ENCODE data around the gene RPTOR.

Gene RPTOR

GRCh38 chr17:80660527-80661198 is 116.0 kb downstream of the RPTOR start:
- no peak overlapping the region for H3K4me3 ChIP-seq (ENCODE audit: control insufficient read depth, low read depth, low read length)
- no peak for TF ChIP-seq CTCF (IDR thresholded peaks at IDR 0.05; ENCODE audit: control insufficient read depth, insufficient read depth, low read depth, low read length, missing control alignments)
- no peak for DNase-seq (ENCODE audit: low read depth)

- no peak overlapping the region for H3K4me3 ChIP-seq (ENCODE audit: control insufficient read depth, low read depth, low read length)
- no peak for DNase-seq (ENCODE audit: low read depth)
- no peak for TF ChIP-seq CTCF (IDR thresholded peaks at IDR 0.05; ENCODE audit: control insufficient read depth, insufficient read depth, low read depth, low read length, missing control alignments)
These were observed 117.9 kb downstream of the RPTOR start for GRCh38 chr17:80662557-80662956.

GRCh38 chr17:80663781-80664206 is 119.2 kb downstream of the RPTOR start:
- TF ChIP-seq CTCF (IDR thresholded peaks at IDR 0.05; ENCODE audit: control insufficient read depth, insufficient read depth, low read depth, low read length, missing control alignments): no peak
- DNase-seq (ENCODE audit: low read depth): no peak
- H3K4me3 ChIP-seq (ENCODE audit: control insufficient read depth, low read depth, low read length): no peak overlapping the region

GRCh38 chr17:80664217-80664790 is 119.7 kb downstream of the RPTOR start:
- DNase-seq (ENCODE audit: low read depth): no peak
- no peak for TF ChIP-seq CTCF (IDR thresholded peaks at IDR 0.05; ENCODE audit: control insufficient read depth, insufficient read depth, low read depth, low read length, missing control alignments)
- no peak overlapping the region for H3K4me3 ChIP-seq (ENCODE audit: control insufficient read depth, low read depth, low read length)

- no peak for DNase-seq (ENCODE audit: low read depth)
- H3K4me3 ChIP-seq (ENCODE audit: control insufficient read depth, low read depth, low read length): no peak overlapping the region
- TF ChIP-seq CTCF (IDR thresholded peaks at IDR 0.05; ENCODE audit: control insufficient read depth, insufficient read depth, low read depth, low read length, missing control alignments): no peak
These were observed 121.2 kb downstream of the RPTOR start for GRCh38 chr17:80665792-80666191.

GRCh38 chr17:80666867-80667266 is 122.2 kb downstream of the RPTOR start:
- TF ChIP-seq CTCF (IDR thresholded peaks at IDR 0.05; ENCODE audit: control insufficient read depth, insufficient read depth, low read depth, low read length, missing control alignments): peak; percentile 3
- no peak overlapping the region for H3K4me3 ChIP-seq (ENCODE audit: control insufficient read depth, low read depth, low read length)

More at GRCh38 chr17:80666867-80667266, 122.2 kb downstream of the RPTOR start:
- DNase-seq (ENCODE audit: low read depth): no peak
